ENCODE results near the gene CERS6. TPM values are rescaled to one million over a fixed set of nuclear protein-coding genes. Genes with fewer than 3 reads are reported as not detected.

Gene CERS6
- total and polyA plus RNA-seq, 2 experiments from 2014 or later = 7.4 to 35.0 TPM

GRCh38 chr2:168608796-168609195 lies 152.7 kb downstream of the CERS6 start (continued):
- TF ChIP-seq ZNF462 (CRISPR knock-in tag; IDR thresholded peaks at IDR 0.05) = no peak
- TF ChIP-seq ZNF114 (CRISPR knock-in tag; IDR thresholded peaks at IDR 0.05) = no peak
- no peak for TF ChIP-seq CREB1 (CRISPR knock-in tag; IDR thresholded peaks at IDR 0.05; ENCODE audit: low read depth)
- no peak for TF ChIP-seq EZH2phosphoT487 (IDR thresholded peaks at IDR 0.05; ENCODE audit: unreplicated experiment)
- no peak for TF ChIP-seq ZNF331 (CRISPR knock-in tag; IDR thresholded peaks at IDR 0.05; ENCODE audit: low read depth)

DNA sequence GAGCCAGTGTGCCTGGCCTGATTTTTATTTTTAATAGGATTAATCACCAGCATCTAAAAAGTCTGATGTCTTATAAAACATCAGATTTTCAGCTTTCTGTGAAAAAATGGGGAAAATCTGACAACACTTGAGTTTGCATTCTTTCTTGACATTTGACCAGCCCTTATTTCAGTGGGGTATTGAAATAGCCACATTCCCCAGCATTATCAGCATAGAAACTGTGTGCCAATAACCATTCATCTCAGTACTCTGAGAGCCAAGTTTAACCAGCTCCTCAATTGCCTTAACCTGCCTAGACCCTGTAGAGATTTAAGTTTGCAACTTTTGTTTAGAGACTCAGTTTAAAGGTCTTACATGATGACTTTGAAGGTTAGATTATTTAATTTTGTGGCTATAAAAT lies 155.0 kb downstream of the CERS6 start:
- Mint-ChIP-seq H3K4me3 (no peak overlapping the region), H3K4me1 (no peaks in the 10 kb centered on the region), H3K27ac (no peak overlapping the region), H3K9me3 (peaks cover 19% of the 10 kb centered on the region), H3K36me3 (ENCODE audit: low read depth) (peaks cover 36% of the 10 kb centered on the region), H3K27me3 (ENCODE audit: insufficient read depth, low read depth, poor library complexity) (peaks cover 5% of the 10 kb centered on the region)
- H3K9me2 ChIP-seq (ENCODE audit: insufficient read depth) = 0 out of 2 replicates have a peak, but pooled peaks cover 4% of the 10 kb centered on the region
- no peak overlapping the region for H2AFZ ChIP-seq
- DNase-seq (ENCODE audit: low spot score) = no peak
- ATAC-seq = no peak
- H4K20me1 ChIP-seq (replicated peaks; ENCODE audit: insufficient read depth) = no peaks in the 10 kb centered on the region
- H3K27me3 ChIP-seq (ENCODE audit: insufficient read depth) = no peaks in the 10 kb centered on the region
- no peaks in the 10 kb centered on the region for H3K36me3 ChIP-seq (ENCODE audit: insufficient read depth)
- H3K4me3 ChIP-seq = no peak overlapping the region
- no peaks in the 10 kb centered on the region for H3K4me1 ChIP-seq (ENCODE audit: insufficient read depth)
- H3K79me2 ChIP-seq (replicated peaks; ENCODE audit: insufficient read depth) = peaks cover 23% of the 10 kb centered on the region; the same call in 1 of the 2 replicates
- no peak overlapping the region for H3K4me2 ChIP-seq
- no peak overlapping the region for H3K27ac ChIP-seq (ENCODE audit: low read depth)
- H3F3A ChIP-seq (replicated peaks; ENCODE audit: low read depth) = no peaks in the 10 kb centered on the region
- TF ChIP-seq STAT1 (IDR thresholded peaks at IDR 0.05; ENCODE audit: unreplicated experiment) (no peak), EZH2phosphoT487 (IDR thresholded peaks at IDR 0.05; ENCODE audit: unreplicated experiment) (no peak), EZH2 (IDR thresholded peaks at IDR 0.05; ENCODE audit: low read depth, unreplicated experiment) (no peak), JUNB (IDR thresholded peaks at IDR 0.05; ENCODE audit: unreplicated experiment) (no peak), NANOG (IDR thresholded peaks at IDR 0.05; ENCODE audit: borderline replicate concordance) (no peak), ZNF331 (CRISPR knock-in tag; IDR thresholded peaks at IDR 0.05; ENCODE audit: low read depth) (no peak)
- TF ChIP-seq, protein P1, sequence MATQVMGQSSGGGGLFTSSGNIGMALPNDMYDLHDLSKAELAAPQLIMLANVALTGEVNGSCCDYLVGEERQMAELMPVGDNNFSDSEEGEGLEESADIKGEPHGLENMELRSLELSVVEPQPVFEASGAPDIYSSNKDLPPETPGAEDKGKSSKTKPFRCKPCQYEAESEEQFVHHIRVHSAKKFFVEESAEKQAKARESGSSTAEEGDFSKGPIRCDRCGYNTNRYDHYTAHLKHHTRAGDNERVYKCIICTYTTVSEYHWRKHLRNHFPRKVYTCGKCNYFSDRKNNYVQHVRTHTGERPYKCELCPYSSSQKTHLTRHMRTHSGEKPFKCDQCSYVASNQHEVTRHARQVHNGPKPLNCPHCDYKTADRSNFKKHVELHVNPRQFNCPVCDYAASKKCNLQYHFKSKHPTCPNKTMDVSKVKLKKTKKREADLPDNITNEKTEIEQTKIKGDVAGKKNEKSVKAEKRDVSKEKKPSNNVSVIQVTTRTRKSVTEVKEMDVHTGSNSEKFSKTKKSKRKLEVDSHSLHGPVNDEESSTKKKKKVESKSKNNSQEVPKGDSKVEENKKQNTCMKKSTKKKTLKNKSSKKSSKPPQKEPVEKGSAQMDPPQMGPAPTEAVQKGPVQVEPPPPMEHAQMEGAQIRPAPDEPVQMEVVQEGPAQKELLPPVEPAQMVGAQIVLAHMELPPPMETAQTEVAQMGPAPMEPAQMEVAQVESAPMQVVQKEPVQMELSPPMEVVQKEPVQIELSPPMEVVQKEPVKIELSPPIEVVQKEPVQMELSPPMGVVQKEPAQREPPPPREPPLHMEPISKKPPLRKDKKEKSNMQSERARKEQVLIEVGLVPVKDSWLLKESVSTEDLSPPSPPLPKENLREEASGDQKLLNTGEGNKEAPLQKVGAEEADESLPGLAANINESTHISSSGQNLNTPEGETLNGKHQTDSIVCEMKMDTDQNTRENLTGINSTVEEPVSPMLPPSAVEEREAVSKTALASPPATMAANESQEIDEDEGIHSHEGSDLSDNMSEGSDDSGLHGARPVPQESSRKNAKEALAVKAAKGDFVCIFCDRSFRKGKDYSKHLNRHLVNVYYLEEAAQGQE (IDR thresholded peaks at IDR 0.05; ENCODE audit: unreplicated experiment) = no peak
- TF ChIP-seq, protein P2, sequence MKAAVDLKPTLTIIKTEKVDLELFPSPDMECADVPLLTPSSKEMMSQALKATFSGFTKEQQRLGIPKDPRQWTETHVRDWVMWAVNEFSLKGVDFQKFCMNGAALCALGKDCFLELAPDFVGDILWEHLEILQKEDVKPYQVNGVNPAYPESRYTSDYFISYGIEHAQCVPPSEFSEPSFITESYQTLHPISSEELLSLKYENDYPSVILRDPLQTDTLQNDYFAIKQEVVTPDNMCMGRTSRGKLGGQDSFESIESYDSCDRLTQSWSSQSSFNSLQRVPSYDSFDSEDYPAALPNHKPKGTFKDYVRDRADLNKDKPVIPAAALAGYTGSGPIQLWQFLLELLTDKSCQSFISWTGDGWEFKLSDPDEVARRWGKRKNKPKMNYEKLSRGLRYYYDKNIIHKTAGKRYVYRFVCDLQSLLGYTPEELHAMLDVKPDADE (IDR thresholded peaks at IDR 0.05) = no peak
